T follicular helper cell (primary cell): ENCODE data around the gene GTSE1.

Experiments
- DNase-seq: peaks from one replicate; pipeline ENCODE4 v3.0.0-alpha.2; 2020; ENCODE audit warnings: low read depth

The GTSE1 gene

GRCh38 chr22:46366327-46366731 is 69.7 kb downstream of the GTSE1 start:
- no peak for DNase-seq

GRCh38 chr22:46366801-46367706 is 70.4 kb downstream of the GTSE1 start:
- no peak for DNase-seq

GRCh38 chr22:46367707-46368191 is 71.1 kb downstream of the GTSE1 start:
- peak; percentile 43 for DNase-seq

- no peak for DNase-seq
Observed at GRCh38 chr22:46368422-46368821, 71.8 kb downstream of the GTSE1 start.

GRCh38 chr22:46368871-46369715 is 72.4 kb downstream of the GTSE1 start:
- DNase-seq: no peak

GRCh38 chr22:46369716-46370583 is 73.3 kb downstream of the GTSE1 start:
- no peak for DNase-seq

- DNase-seq: no peak
Observed at GRCh38 chr22:46370584-46371291, 74.1 kb downstream of the GTSE1 start.

- DNase-seq: no peak
Observed at GRCh38 chr22:46371623-46372226, 75.1 kb downstream of the GTSE1 start.

GRCh38 chr22:46372686-46373085 is 76.0 kb downstream of the GTSE1 start:
- no peak for DNase-seq

- DNase-seq: no peak
Observed at GRCh38 chr22:46373159-46373558, 76.5 kb downstream of the GTSE1 start.

GRCh38 chr22:46373921-46374662 is 77.4 kb downstream of the GTSE1 start:
- DNase-seq: no peak

GRCh38 chr22:46374663-46375474 is 78.2 kb downstream of the GTSE1 start:
- DNase-seq: no peak

GRCh38 chr22:46376111-46376510 is 79.4 kb downstream of the GTSE1 start:
- no peak for DNase-seq

- no peak for DNase-seq
Observed at GRCh38 chr22:46376908-46377524, 80.3 kb downstream of the GTSE1 start.

GRCh38 chr22:46377525-46378425 is 81.1 kb downstream of the GTSE1 start:
- DNase-seq: no peak

- DNase-seq: no peak
Observed at GRCh38 chr22:46378426-46379065, 81.9 kb downstream of the GTSE1 start.
